ENCODE results near the gene FBLIM1. TPM values are rescaled to one million over a fixed set of nuclear protein-coding genes. Genes with fewer than 3 reads are reported as not detected.

Gene FBLIM1
- total and polyA plus RNA-seq, 3 donors from 2014 or later = 23.3 to 52.5 (median 32.8) TPM

DNA sequence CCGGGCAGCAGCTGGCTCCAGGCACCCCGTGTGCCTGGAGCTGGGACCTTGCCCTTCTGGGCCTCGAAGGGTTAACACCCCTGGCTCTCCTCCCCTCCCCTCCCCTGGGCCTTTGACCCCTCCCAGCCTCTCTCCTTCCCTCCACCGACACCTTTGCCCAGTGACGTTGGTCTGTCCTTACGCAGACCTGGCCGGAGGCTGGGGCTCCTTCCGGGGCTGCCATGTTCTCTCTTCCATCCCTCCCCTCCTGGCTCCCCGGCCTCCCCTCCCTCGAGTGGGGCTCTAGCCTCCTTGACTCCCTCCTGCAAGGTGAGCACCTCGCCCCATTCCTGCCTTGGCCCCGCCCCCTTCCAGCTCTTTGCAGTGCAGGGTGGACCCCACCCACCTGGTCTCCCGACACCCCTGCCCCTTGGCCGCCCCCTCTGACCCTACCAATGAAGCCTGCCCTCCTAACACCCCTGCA is 16.2 kb upstream of the FBLIM1 start, which contains the start of gene TMEM82:
Gene TMEM82, plus strand, starts transcription at position 161 of the 463 bp plus-strand sequence. Its CDS starts 61 bp downstream, at position 222.
- WGBS, 2 donors = 47 to 65% methylated on average over 11 to 14 of the region's 14 CpGs
- H3K36me3 ChIP-seq (ENCODE audit: low read depth, missing control alignments) = no peaks in the 10 kb centered on the region
- H3K4me3 ChIP-seq = no peak within 1 kb of the TSS
- TF ChIP-seq POLR2A (IDR thresholded peaks at IDR 0.05) = no peak
- intact Hi-C loops (cut with DNase I; ENCODE audit: low total_unique reads) = no loop called here
- H3K4me1 ChIP-seq = peaks cover 3% of the 10 kb centered on the region
- no peak within 1 kb of the TSS for H3K27ac ChIP-seq
- H3K9me3 ChIP-seq = no peaks in the 10 kb centered on the region
- no peaks in the 10 kb centered on the region for H3K27me3 ChIP-seq
- no peak for DNase-seq

GRCh38 chr1:15744122-15744679 is 14.4 kb upstream of the FBLIM1 start:
- H3K9me3 ChIP-seq = no peaks in the 10 kb centered on the region
- DNase-seq = no peak
- no peaks in the 10 kb centered on the region for H3K36me3 ChIP-seq (ENCODE audit: low read depth, missing control alignments)
- no peak overlapping the region for H3K4me3 ChIP-seq
- TF ChIP-seq POLR2A (IDR thresholded peaks at IDR 0.05) = no peak
- TF ChIP-seq, protein P1, sequence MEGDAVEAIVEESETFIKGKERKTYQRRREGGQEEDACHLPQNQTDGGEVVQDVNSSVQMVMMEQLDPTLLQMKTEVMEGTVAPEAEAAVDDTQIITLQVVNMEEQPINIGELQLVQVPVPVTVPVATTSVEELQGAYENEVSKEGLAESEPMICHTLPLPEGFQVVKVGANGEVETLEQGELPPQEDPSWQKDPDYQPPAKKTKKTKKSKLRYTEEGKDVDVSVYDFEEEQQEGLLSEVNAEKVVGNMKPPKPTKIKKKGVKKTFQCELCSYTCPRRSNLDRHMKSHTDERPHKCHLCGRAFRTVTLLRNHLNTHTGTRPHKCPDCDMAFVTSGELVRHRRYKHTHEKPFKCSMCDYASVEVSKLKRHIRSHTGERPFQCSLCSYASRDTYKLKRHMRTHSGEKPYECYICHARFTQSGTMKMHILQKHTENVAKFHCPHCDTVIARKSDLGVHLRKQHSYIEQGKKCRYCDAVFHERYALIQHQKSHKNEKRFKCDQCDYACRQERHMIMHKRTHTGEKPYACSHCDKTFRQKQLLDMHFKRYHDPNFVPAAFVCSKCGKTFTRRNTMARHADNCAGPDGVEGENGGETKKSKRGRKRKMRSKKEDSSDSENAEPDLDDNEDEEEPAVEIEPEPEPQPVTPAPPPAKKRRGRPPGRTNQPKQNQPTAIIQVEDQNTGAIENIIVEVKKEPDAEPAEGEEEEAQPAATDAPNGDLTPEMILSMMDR (IDR thresholded peaks at IDR 0.05) = no peak
- intact Hi-C loops (cut with DNase I; ENCODE audit: low total_unique reads) = no loop called here
- H3K4me1 ChIP-seq = peaks cover 3% of the 10 kb centered on the region
- WGBS, 2 donors = 86 to 89% methylated on average over 11 to 18 of the region's 30 CpGs
- no peak overlapping the region for H3K27ac ChIP-seq
- H3K27me3 ChIP-seq = no peaks in the 10 kb centered on the region

DNA sequence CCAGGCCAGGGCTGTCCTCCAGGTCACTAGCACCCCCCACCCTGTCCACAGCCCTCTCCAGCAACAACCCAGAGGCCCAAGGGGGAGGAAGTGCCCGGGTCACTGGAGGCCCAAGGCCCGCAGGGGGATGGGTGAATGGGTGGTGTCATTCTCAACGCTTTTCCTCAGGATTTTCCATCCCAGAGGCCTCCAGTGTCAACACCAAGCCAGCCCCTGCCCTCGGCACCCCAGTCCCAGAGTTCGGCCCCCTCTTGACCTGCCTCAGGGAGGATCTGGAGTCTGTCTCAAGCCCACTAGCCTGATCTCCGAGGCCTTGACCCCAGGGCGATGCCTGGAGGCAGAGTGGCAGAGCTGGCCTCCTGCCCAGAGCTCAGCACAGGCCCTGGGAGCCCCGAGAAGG is 11.2 kb upstream of the FBLIM1 start:
- DNase-seq = no peak
- peaks cover 9% of the 10 kb centered on the region for H3K4me1 ChIP-seq
- intact Hi-C loops (cut with DNase I; ENCODE audit: low total_unique reads) = no loop called here
- H3K4me3 ChIP-seq = no peak overlapping the region
- no peaks in the 10 kb centered on the region for H3K36me3 ChIP-seq (ENCODE audit: low read depth, missing control alignments)
- TF ChIP-seq, protein P1 (IDR thresholded peaks at IDR 0.05) = no peak
- TF ChIP-seq POLR2A (IDR thresholded peaks at IDR 0.05) = no peak
- no peak overlapping the region for H3K27ac ChIP-seq
- no peaks in the 10 kb centered on the region for H3K27me3 ChIP-seq
- 60 to 82% methylated on average over 3 to 8 of the region's 8 CpGs for WGBS, 2 donors
- no peaks in the 10 kb centered on the region for H3K9me3 ChIP-seq

- Histone ChIP-seq H3K27me3 (no peaks in the 10 kb centered on the region), H3K36me3 (ENCODE audit: low read depth, missing control alignments) (no peaks in the 10 kb centered on the region), H3K4me3 (no peak overlapping the region), H3K27ac (no peak overlapping the region), H3K9me3 (no peaks in the 10 kb centered on the region), H3K4me1 (peaks cover 9% of the 10 kb centered on the region)
- DNase-seq = no peak
- no peak for TF ChIP-seq POLR2A (IDR thresholded peaks at IDR 0.05)
- TF ChIP-seq, protein P1 (IDR thresholded peaks at IDR 0.05) = no peak
- intact Hi-C loops (cut with DNase I; ENCODE audit: low total_unique reads) = no loop called here
- WGBS, 2 donors = 87 to 89% methylated on average over 4 to 5 of the region's 5 CpGs
Measured at GRCh38 chr1:15748264-15748663, 10.3 kb upstream of the FBLIM1 start.

GRCh38 chr1:15748690-15749398 is 9.8 kb upstream of the FBLIM1 start:
- H3K4me1 ChIP-seq = peaks cover 9% of the 10 kb centered on the region
- no peaks in the 10 kb centered on the region for H3K27me3 ChIP-seq
- 88 to 93% methylated on average over 10 of the region's 10 CpGs for WGBS, 2 donors
- DNase-seq = no peak
- no peaks in the 10 kb centered on the region for H3K9me3 ChIP-seq
- H3K4me3 ChIP-seq = no peak overlapping the region
- no peak overlapping the region for H3K27ac ChIP-seq
- TF ChIP-seq, protein P1 (IDR thresholded peaks at IDR 0.05) = no peak
- no peak for TF ChIP-seq POLR2A (IDR thresholded peaks at IDR 0.05)
- H3K36me3 ChIP-seq (ENCODE audit: low read depth, missing control alignments) = no peaks in the 10 kb centered on the region
- intact Hi-C loops (cut with DNase I; ENCODE audit: low total_unique reads) = no loop called here

Measured in testis (tissue), 3 donors.